Upper lobe of left lung (tissue), 6 donors: ENCODE results near the gene PSORS1C2. TPM values are rescaled to one million over a fixed set of nuclear protein-coding genes. Genes with fewer than 3 reads are reported as not detected.

ENCODE experiments used
- ATAC-seq, 2 donors: fragments of 200-7000 bp; cut with Tn5 transposase; one replicate each; pipeline ENCODE4 v1.9.1; 2022; ENCODE audit warnings: mild to moderate bottlenecking in 2 of 2, moderate library complexity in 2 of 2; ENCODE audit not compliant: low FRiP score in 2 of 2
- DNase-seq, 2 donors: peaks; one replicate each; pipeline ENCODE4 v3.0.0-alpha.2; 2019 to 2020
- H3K27ac ChIP-seq, 4 donors: fragments of 200-600 bp; sonication (generic); one replicate each; pipeline ENCODE4 v1.5.1; 2016 to 2019
- H3K27me3 ChIP-seq, 4 donors: fragments of 200-600 bp; sonication (generic); one replicate each; pipeline ENCODE4 v1.5.1; 2017 to 2019
- H3K36me3 ChIP-seq, 4 donors: fragments of 200-600 bp; sonication (generic); one replicate each; pipeline ENCODE4 v1.5.1; 2016 to 2019
- H3K4me1 ChIP-seq, 4 donors: fragments of 200-600 bp; sonication (generic); one replicate each; pipeline ENCODE4 v1.5.1; 2018 to 2019
- H3K4me3 ChIP-seq, 4 donors: fragments of 200-600 bp; sonication (generic); one replicate each; pipeline ENCODE4 v1.5.1; 2017 to 2019; ENCODE audit warnings: mild to moderate bottlenecking in 2 of 4, moderate library complexity in 1 of 4
- H3K9me3 ChIP-seq, 4 donors: fragments of 200-600 bp; sonication (generic); one replicate each; pipeline ENCODE4 v1.5.1; 2018 to 2019
- EP300 ChIP-seq, 4 donors: sonication (generic); formaldehyde crosslinking; IDR thresholded peaks; one replicate each; pipeline ENCODE4 v1.5.1; 2017; ENCODE audit warnings: antibody characterized with exemption in 4 of 4, control low read depth in 2 of 4
- POLR2A ChIP-seq, 4 donors: fragments of 450-650 bp; IDR thresholded peaks; one replicate each; pipeline ENCODE4 v1.5.1; 2016 to 2017; ENCODE audit warnings: antibody characterized with exemption in 4 of 4, mild to moderate bottlenecking in 2 of 4
- POLR2AphosphoS5 ChIP-seq, 2 donors: sonication (generic); formaldehyde crosslinking; IDR thresholded peaks; one replicate each; pipeline ENCODE4 v1.5.1; 2017; ENCODE audit warnings: antibody characterized with exemption in 2 of 2
- WGBS, 2 donors: methylation state at CpG; one replicate each; pipeline ENCODE4 v1.1.5; 2017 to 2018; 5-methylcytosine and 5-hydroxymethylcytosine counted together
- total RNA-seq, 6 donors: library from RNA; depleted of rRNA in 4 of 6; stranded (reverse); fragments of >200 nt in 4 of 6; gene quantifications; one replicate each; pipeline versions ENCODE4 v1.1.0 to v1.2.1, GENCODE V29; 2016 to 2021
- TF ChIP-seq, protein P1 (sequence below), 6 experiments: fragments of 450-650 bp in 4 of 6; fragments of 200-600 bp in 2 of 6; sonication (generic) in 2 of 6; IDR thresholded peaks; one replicate each; pipeline ENCODE4 v1.5.1; 2016 to 2019; ENCODE audit warnings: antibody characterized with exemption in 6 of 6
- donor health status: DM: no; HTN: no; CAD: no; lungs with moderate emphysema.
- donor health status: DM: no; HTN: yes; CAD: no; lungs with severe emphysema.

Gene PSORS1C2
- total RNA-seq, 6 donors from 2014 or later, result not detected

DNA sequence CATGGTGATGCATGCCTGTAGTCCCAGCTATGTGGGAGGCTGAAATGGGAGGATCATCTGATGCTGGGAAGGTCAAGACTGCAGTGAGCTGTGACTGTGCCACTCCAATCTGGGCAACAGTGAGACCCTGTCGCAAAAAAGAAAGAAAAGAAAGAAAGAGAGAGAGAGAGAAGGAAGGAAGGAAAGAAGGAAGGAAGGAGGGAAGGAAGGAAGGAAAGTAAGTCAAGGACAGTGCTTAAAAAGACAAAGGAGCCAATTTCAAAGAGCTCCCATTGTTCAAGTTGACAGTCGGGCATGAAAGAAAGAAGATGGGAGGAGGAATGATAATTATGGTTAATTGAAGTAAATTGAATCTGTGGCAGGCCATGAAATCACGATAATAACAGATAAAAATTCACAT is 42.7 kb downstream of the PSORS1C2 start:
- no peak overlapping the region for H3K4me3 ChIP-seq
- no peaks in the 10 kb centered on the region for H3K9me3 ChIP-seq
- H3K36me3 ChIP-seq, result no peaks in the 10 kb centered on the region
- peaks cover 21 to 39% (median 29%) of the 10 kb centered on the region in 4 donors for H3K4me1 ChIP-seq
- no peaks in the 10 kb centered on the region for H3K27me3 ChIP-seq
- ATAC-seq (no peak), DNase-seq (no peak)
- TF ChIP-seq POLR2A (IDR thresholded peaks at IDR 0.05), result no peak
- TF ChIP-seq, protein P1, sequence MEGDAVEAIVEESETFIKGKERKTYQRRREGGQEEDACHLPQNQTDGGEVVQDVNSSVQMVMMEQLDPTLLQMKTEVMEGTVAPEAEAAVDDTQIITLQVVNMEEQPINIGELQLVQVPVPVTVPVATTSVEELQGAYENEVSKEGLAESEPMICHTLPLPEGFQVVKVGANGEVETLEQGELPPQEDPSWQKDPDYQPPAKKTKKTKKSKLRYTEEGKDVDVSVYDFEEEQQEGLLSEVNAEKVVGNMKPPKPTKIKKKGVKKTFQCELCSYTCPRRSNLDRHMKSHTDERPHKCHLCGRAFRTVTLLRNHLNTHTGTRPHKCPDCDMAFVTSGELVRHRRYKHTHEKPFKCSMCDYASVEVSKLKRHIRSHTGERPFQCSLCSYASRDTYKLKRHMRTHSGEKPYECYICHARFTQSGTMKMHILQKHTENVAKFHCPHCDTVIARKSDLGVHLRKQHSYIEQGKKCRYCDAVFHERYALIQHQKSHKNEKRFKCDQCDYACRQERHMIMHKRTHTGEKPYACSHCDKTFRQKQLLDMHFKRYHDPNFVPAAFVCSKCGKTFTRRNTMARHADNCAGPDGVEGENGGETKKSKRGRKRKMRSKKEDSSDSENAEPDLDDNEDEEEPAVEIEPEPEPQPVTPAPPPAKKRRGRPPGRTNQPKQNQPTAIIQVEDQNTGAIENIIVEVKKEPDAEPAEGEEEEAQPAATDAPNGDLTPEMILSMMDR (IDR thresholded peaks at IDR 0.05), result no peak
- TF ChIP-seq POLR2AphosphoS5 (IDR thresholded peaks at IDR 0.05), result no peak
- no peak for TF ChIP-seq EP300 (IDR thresholded peaks at IDR 0.05)
- 66 to 79% methylated on average over 3 of the region's 3 CpGs for WGBS, 2 donors
- H3K27ac ChIP-seq, result no peak overlapping the region

DNA sequence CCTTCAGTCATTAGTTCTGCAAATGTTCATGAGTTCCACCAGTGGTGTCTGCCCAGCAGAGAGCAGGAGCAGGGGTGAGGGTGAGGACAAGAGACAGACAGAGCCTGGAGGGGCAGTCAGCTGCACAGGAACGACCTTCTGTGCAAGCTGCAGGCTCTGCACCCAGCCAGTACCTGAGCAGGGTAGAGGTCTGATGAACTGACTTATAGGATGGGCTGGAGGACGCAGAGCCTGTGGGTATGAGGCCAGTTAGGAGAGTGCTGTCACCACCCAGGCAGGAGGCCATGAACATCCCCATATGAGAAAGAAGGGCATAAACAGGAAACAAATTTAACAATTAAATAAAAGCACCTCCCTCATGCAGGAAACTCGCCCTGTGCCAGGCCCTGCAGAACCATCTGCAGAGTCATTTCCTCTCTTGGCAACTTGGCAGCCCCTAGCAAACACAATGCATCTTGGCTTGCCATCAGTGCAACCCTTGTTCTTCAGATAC is 44.4 kb downstream of the PSORS1C2 start:
- no peaks in the 10 kb centered on the region for H3K36me3 ChIP-seq
- H3K27me3 ChIP-seq, result no peaks in the 10 kb centered on the region
- 25 to 34% methylated on average over 3 of the region's 3 CpGs for WGBS, 2 donors
- peak overlapping the region in 3 of 4 donors; percentile 18 to 44 (median 35) for H3K27ac ChIP-seq
- H3K4me3 ChIP-seq, result no peak overlapping the region
- H3K9me3 ChIP-seq, result no peaks in the 10 kb centered on the region
- no peak for DNase-seq
- TF ChIP-seq POLR2AphosphoS5 (IDR thresholded peaks at IDR 0.05) (peak in 1 of 2 donors; percentile 76), EP300 (IDR thresholded peaks at IDR 0.05) (peak in 1 of 4 donors; percentile 23), POLR2A (IDR thresholded peaks at IDR 0.05) (no peak)
- TF ChIP-seq, protein P1 (IDR thresholded peaks at IDR 0.05), result no peak
- ATAC-seq, result no peak
- H3K4me1 ChIP-seq, result peaks cover 21 to 39% (median 29%) of the 10 kb centered on the region in 4 donors

- DNase-seq, result no peak
- WGBS, 2 donors, result 78% methylated on average over 10 to 12 of the region's 12 CpGs
- no peaks in the 10 kb centered on the region for H3K36me3 ChIP-seq
- H3K27me3 ChIP-seq, result no peaks in the 10 kb centered on the region
- ATAC-seq, result no peak
- H3K27ac ChIP-seq, result no peak overlapping the region
- no peaks in the 10 kb centered on the region for H3K9me3 ChIP-seq
- no peak overlapping the region for H3K4me3 ChIP-seq
- H3K4me1 ChIP-seq, result peaks cover 21 to 39% (median 29%) of the 10 kb centered on the region in 4 donors
- TF ChIP-seq EP300 (IDR thresholded peaks at IDR 0.05) (no peak), POLR2A (IDR thresholded peaks at IDR 0.05) (no peak), POLR2AphosphoS5 (IDR thresholded peaks at IDR 0.05) (no peak)
- TF ChIP-seq, protein P1 (IDR thresholded peaks at IDR 0.05), result no peak
These were observed 45.9 kb downstream of the PSORS1C2 start for GRCh38 chr6:31092769-31093505.

GRCh38 chr6:31092238-31092637 is 46.6 kb downstream of the PSORS1C2 start:
- H3K27me3 ChIP-seq, result no peaks in the 10 kb centered on the region
- WGBS, 2 donors, result 63 to 81% methylated on average over 1 to 2 of the region's 2 CpGs

More at GRCh38 chr6:31092238-31092637, 46.6 kb downstream of the PSORS1C2 start:
- no peak for ATAC-seq
- Histone ChIP-seq H3K36me3 (no peaks in the 10 kb centered on the region), H3K9me3 (no peaks in the 10 kb centered on the region), H3K4me3 (no peak overlapping the region), H3K27ac (no peak overlapping the region), H3K4me1 (peaks cover 19 to 34% (median 28%) of the 10 kb centered on the region in 4 donors)
- no peak for DNase-seq
- no peak for TF ChIP-seq POLR2AphosphoS5 (IDR thresholded peaks at IDR 0.05)
- TF ChIP-seq POLR2A (IDR thresholded peaks at IDR 0.05), result no peak
- no peak for TF ChIP-seq EP300 (IDR thresholded peaks at IDR 0.05)
- TF ChIP-seq, protein P1 (IDR thresholded peaks at IDR 0.05), result no peak
